ENCODE data around the gene GKN1.

DNA sequence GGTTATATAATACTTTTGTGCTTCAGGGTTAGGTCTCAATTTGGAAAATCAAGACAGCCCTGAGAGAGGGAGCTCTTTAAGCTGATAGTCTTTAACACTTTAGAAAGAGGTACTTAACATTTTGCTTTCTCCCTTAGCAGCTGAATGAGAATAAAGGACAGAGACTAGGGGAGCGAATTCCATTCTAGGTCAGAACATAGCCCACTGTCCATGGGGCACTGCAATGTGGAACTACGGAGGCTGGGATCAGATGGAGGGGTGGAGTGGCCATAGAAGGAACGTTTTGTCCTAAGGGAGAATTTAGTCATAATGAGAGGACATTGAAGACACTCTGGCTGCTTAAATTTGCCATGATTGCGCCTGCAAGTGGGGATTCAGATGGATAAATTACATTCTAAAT, 22.5 kb upstream of the GKN1 start:
- no peak for TF ChIP-seq MXI1 (conservative IDR thresholded peaks at IDR 0.05; ENCODE audit: poor library complexity, severe bottlenecking)
- TF ChIP-seq, protein P1, sequence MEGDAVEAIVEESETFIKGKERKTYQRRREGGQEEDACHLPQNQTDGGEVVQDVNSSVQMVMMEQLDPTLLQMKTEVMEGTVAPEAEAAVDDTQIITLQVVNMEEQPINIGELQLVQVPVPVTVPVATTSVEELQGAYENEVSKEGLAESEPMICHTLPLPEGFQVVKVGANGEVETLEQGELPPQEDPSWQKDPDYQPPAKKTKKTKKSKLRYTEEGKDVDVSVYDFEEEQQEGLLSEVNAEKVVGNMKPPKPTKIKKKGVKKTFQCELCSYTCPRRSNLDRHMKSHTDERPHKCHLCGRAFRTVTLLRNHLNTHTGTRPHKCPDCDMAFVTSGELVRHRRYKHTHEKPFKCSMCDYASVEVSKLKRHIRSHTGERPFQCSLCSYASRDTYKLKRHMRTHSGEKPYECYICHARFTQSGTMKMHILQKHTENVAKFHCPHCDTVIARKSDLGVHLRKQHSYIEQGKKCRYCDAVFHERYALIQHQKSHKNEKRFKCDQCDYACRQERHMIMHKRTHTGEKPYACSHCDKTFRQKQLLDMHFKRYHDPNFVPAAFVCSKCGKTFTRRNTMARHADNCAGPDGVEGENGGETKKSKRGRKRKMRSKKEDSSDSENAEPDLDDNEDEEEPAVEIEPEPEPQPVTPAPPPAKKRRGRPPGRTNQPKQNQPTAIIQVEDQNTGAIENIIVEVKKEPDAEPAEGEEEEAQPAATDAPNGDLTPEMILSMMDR (IDR thresholded peaks at IDR 0.05; ENCODE audit: poor library complexity, severe bottlenecking) = no peak
- TF ChIP-seq EP300 (conservative IDR thresholded peaks at IDR 0.05; ENCODE audit: poor library complexity, severe bottlenecking) = no peak
- no peak for TF ChIP-seq EZH2 (IDR thresholded peaks at IDR 0.05; ENCODE audit: borderline replicate concordance, insufficient read depth, low read length, poor library complexity, severe bottlenecking)
- TF ChIP-seq TAF1 (IDR thresholded peaks at IDR 0.05; ENCODE audit: low read depth) = no peak
- TF ChIP-seq POLR2AphosphoS5 (IDR thresholded peaks at IDR 0.05) = no peak
- TF ChIP-seq, protein P2, sequence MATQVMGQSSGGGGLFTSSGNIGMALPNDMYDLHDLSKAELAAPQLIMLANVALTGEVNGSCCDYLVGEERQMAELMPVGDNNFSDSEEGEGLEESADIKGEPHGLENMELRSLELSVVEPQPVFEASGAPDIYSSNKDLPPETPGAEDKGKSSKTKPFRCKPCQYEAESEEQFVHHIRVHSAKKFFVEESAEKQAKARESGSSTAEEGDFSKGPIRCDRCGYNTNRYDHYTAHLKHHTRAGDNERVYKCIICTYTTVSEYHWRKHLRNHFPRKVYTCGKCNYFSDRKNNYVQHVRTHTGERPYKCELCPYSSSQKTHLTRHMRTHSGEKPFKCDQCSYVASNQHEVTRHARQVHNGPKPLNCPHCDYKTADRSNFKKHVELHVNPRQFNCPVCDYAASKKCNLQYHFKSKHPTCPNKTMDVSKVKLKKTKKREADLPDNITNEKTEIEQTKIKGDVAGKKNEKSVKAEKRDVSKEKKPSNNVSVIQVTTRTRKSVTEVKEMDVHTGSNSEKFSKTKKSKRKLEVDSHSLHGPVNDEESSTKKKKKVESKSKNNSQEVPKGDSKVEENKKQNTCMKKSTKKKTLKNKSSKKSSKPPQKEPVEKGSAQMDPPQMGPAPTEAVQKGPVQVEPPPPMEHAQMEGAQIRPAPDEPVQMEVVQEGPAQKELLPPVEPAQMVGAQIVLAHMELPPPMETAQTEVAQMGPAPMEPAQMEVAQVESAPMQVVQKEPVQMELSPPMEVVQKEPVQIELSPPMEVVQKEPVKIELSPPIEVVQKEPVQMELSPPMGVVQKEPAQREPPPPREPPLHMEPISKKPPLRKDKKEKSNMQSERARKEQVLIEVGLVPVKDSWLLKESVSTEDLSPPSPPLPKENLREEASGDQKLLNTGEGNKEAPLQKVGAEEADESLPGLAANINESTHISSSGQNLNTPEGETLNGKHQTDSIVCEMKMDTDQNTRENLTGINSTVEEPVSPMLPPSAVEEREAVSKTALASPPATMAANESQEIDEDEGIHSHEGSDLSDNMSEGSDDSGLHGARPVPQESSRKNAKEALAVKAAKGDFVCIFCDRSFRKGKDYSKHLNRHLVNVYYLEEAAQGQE (IDR thresholded peaks at IDR 0.05; ENCODE audit: borderline replicate concordance) = no peak
